Endodermal cell (in vitro differentiated cells): ENCODE data around the gene TAAR1. TPM values are rescaled to one million over a fixed set of nuclear protein-coding genes. Genes with fewer than 3 reads are reported as not detected.

ENCODE experiments used
- DNase-seq: peaks from one replicate; pipeline ENCODE4 v3.0.0-alpha.2; 2017
- H3K27ac ChIP-seq: 2 replicates; pipeline ENCODE4 v1.5.1; 2013; ENCODE audit warnings: mild to moderate bottlenecking, low read depth, low read length, moderate library complexity
- H3K27me3 ChIP-seq: 2 replicates; pipeline ENCODE4 v1.6.1; 2013; ENCODE audit warnings: mild to moderate bottlenecking, low read length, moderate library complexity; ENCODE audit not compliant: insufficient read depth, control insufficient read depth, poor library complexity, severe bottlenecking
- H3K36me3 ChIP-seq: 2 replicates; pipeline ENCODE4 v1.7.0; 2013; ENCODE audit warnings: mild to moderate bottlenecking, low read length, moderate library complexity; ENCODE audit not compliant: control insufficient read depth, insufficient read depth
- H3K4me1 ChIP-seq: one replicate; pipeline ENCODE4 v1.7.0; 2013; ENCODE audit warnings: low read length; ENCODE audit not compliant: control insufficient read depth, insufficient read depth
- H3K4me3 ChIP-seq: 2 replicates; pipeline ENCODE4 v1.5.1; 2013; ENCODE audit warnings: mild to moderate bottlenecking, low read length, moderate library complexity
- H3K9ac ChIP-seq: 2 replicates; pipeline ENCODE4 v1.6.1; 2013; ENCODE audit warnings: mild to moderate bottlenecking, low read length, moderate library complexity; ENCODE audit not compliant: poor library complexity, severe bottlenecking; ENCODE audit errors: extremely low read depth
- H3K9me3 ChIP-seq: 2 replicates; pipeline ENCODE4 v1.6.1; 2013; ENCODE audit warnings: mild to moderate bottlenecking, low read length, moderate library complexity; ENCODE audit not compliant: control insufficient read depth
- H3K27ac Mint-ChIP-seq: 2 replicates; pipeline ENCODE4 v1.8.0; 2020; ENCODE audit warnings: mixed read lengths
- H3K27me3 Mint-ChIP-seq: 2 replicates; pipeline ENCODE4 v1.8.0; 2021; ENCODE audit warnings: mild to moderate bottlenecking, mixed read lengths; ENCODE audit not compliant: insufficient read depth
- H3K36me3 Mint-ChIP-seq: 2 replicates; pipeline ENCODE4 v1.8.0; 2020; ENCODE audit warnings: low read depth, mixed read lengths
- H3K4me1 Mint-ChIP-seq: 2 replicates; pipeline ENCODE4 v1.8.0; 2020; ENCODE audit warnings: mixed read lengths
- H3K4me3 Mint-ChIP-seq: 2 replicates; pipeline ENCODE4 v1.8.0; 2020; ENCODE audit warnings: mild to moderate bottlenecking, moderate library complexity, mixed read lengths
- H3K9me3 Mint-ChIP-seq: 2 replicates; pipeline ENCODE4 v1.8.0; 2020; ENCODE audit warnings: mild to moderate bottlenecking, mixed read lengths
- WGBS, 2 experiments: methylation state at CpG; one replicate each; pipeline versions ENCODE4 v1.1.5 to v1.1.7; 2013; ENCODE audit warnings: missing lambda C conversion rate in 2 of 2, mixed read lengths in 1 of 2; ENCODE audit not compliant: insufficient coverage in 1 of 2, insufficient read length in 1 of 2; 5-methylcytosine and 5-hydroxymethylcytosine counted together
- total RNA-seq, 2 donors: library from RNA; stranded (reverse); fragmentation: NEBNext Ultra II Directional in 1 of 2; extraction: Animal tissue kit (Norgen Biotek cat#: 25700) in 1 of 2; gene quantifications; 2 replicates in 1 of 2; 3 replicates in 1 of 2; pipeline ENCODE4 v1.2.1, GENCODE V29; 2021
- TF ChIP-seq, protein P1 (sequence below): fragments of 200-600 bp; sonication (generic); conservative IDR thresholded peaks from 2 replicates; pipeline ENCODE4 v1.5.0; 2021; ENCODE audit warnings: antibody characterized with exemption, mild to moderate bottlenecking

The TAAR1 gene
- total RNA-seq, 2 donors from 2014 or later, result not detected

DNA sequence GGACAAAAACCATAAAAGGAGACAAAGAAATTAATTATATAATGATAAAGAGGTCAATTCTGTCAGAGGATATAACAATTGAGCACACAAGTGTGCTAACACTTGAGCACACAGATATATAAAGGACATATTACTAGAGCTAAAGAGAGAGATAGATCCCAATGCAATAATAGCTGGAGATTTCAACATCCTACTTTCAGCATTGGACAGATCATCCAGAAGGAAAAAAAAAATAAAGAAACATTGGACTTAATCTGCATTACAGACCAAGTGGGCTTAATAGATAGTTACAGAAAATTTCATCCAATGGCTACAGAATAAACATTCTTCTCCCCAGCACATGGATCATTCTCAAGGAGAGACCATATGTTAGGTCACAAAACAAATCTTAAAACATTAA is 45.0 kb upstream of the TAAR1 start:
- Histone ChIP-seq H3K4me3 (no peak overlapping the region), H3K27ac (no peak overlapping the region), H3K9me3 (no peaks in the 10 kb centered on the region), H3K4me1 (no peaks in the 10 kb centered on the region), H3K36me3 (no peaks in the 10 kb centered on the region), H3K27me3 (no peaks in the 10 kb centered on the region), H3K9ac (no peak overlapping the region)
- Mint-ChIP-seq H3K36me3 (no peaks in the 10 kb centered on the region), H3K27ac (no peak overlapping the region), H3K4me1 (no peaks in the 10 kb centered on the region), H3K4me3 (no peak overlapping the region), H3K27me3 (peaks cover 2% of the 10 kb centered on the region), H3K9me3 (peaks cover 7% of the 10 kb centered on the region)
- no peak for DNase-seq
- TF ChIP-seq, protein P1, sequence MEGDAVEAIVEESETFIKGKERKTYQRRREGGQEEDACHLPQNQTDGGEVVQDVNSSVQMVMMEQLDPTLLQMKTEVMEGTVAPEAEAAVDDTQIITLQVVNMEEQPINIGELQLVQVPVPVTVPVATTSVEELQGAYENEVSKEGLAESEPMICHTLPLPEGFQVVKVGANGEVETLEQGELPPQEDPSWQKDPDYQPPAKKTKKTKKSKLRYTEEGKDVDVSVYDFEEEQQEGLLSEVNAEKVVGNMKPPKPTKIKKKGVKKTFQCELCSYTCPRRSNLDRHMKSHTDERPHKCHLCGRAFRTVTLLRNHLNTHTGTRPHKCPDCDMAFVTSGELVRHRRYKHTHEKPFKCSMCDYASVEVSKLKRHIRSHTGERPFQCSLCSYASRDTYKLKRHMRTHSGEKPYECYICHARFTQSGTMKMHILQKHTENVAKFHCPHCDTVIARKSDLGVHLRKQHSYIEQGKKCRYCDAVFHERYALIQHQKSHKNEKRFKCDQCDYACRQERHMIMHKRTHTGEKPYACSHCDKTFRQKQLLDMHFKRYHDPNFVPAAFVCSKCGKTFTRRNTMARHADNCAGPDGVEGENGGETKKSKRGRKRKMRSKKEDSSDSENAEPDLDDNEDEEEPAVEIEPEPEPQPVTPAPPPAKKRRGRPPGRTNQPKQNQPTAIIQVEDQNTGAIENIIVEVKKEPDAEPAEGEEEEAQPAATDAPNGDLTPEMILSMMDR, result no peak

DNA sequence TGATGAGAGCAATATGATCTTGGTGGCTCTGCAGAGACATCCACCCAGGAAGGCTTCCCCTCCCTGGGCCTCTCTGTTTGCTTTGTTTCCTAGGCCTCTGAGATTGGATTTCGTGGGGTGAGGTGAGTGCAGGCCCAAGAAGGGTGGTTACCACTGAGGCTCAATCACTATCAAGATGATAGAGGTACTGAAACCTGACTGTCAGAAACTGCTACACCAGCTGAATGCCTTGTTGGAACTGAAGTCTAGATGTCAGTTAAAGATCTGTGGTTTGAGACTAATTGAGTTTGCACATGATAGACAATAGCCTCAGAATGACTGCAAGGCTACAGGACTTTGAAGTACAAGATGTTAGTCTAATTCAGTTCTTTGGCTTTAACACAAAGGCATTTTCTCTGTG is 39.6 kb upstream of the TAAR1 start:
- no peaks in the 10 kb centered on the region for H3K36me3 Mint-ChIP-seq
- 44 to 60% methylated on average over 1 of the region's 1 CpG for WGBS, 2 experiments
- H3K9ac ChIP-seq, result no peak overlapping the region

DNA sequence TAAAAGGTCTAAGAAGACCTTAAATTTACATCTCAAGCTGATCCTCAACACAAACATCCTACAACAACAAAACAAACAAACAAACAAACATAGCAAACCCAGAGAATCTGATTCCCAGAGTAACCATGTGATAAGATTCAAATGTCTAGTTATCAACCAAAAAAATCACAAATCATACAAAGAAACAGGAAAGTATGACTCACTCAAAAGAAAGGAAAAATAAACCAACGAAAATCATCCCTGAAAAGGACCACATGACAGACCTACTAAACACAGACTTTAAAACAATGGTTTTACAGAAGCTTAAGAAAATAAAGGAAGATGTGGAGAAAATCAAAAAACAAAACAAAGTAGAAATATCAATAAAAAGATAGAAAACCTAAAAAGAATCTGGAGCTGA is 36.8 kb upstream of the TAAR1 start:
- Mint-ChIP-seq H3K27ac (no peak overlapping the region), H3K4me3 (no peak overlapping the region), H3K4me1 (no peaks in the 10 kb centered on the region), H3K27me3 (no peaks in the 10 kb centered on the region), H3K9me3 (peaks cover 9% of the 10 kb centered on the region), H3K36me3 (no peaks in the 10 kb centered on the region)
- TF ChIP-seq, protein P1, result no peak
- no peak for DNase-seq
- Histone ChIP-seq H3K36me3 (no peaks in the 10 kb centered on the region), H3K9me3 (peaks cover 12% of the 10 kb centered on the region), H3K27me3 (no peaks in the 10 kb centered on the region), H3K4me3 (no peak overlapping the region), H3K27ac (no peak overlapping the region), H3K4me1 (no peaks in the 10 kb centered on the region), H3K9ac (no peak overlapping the region)
- WGBS, 2 experiments, result no CpG with 5 or more reads among the region's 1 CpG

More for the DNA sequence above, 39.6 kb upstream of the TAAR1 start:
- H3K9me3 Mint-ChIP-seq, result peaks cover 9% of the 10 kb centered on the region
- TF ChIP-seq, protein P1, result no peak
- no peaks in the 10 kb centered on the region for H3K4me1 ChIP-seq
- no peak overlapping the region for H3K27ac Mint-ChIP-seq
- peaks cover 12% of the 10 kb centered on the region for H3K9me3 ChIP-seq
- H3K4me1 Mint-ChIP-seq, result no peaks in the 10 kb centered on the region
- no peak overlapping the region for H3K4me3 Mint-ChIP-seq
- DNase-seq, result no peak
- H3K27me3 Mint-ChIP-seq, result no peaks in the 10 kb centered on the region
- no peaks in the 10 kb centered on the region for H3K36me3 ChIP-seq
- no peak overlapping the region for H3K4me3 ChIP-seq
- no peaks in the 10 kb centered on the region for H3K27me3 ChIP-seq
- no peak overlapping the region for H3K27ac ChIP-seq
